ENCODE measurements around the gene ACTA1.

DNA sequence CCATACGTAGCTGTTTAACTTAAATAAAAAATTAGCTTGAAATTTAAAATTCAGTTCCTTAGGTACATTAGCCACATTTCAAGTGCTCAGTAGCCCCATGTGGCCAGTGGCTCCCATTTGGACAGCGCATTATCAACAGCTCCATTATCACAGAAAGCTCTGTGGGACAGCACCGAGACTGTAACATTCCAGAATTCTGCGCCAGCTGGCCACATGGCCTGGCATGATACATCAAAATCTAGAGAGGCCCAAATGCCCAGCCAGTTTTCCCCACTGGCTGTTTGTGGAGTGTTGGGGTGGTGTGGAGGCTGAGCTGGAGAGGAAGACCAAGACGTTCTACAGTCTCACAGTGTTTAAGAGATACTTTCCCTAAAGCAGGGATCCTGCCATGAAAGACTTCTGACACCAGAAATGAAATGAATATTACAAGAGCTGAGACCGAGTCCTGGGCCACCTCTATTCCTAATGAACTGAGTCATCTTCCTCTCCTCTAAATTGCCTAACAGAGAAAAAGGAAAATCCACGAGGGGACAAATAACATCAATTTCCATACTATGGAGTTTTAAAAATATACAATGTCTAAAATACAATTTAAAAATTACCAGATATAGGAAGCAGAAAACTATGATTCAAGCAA is 27.3 kb upstream of the ACTA1 start:
- TF ChIP-seq, protein P1, sequence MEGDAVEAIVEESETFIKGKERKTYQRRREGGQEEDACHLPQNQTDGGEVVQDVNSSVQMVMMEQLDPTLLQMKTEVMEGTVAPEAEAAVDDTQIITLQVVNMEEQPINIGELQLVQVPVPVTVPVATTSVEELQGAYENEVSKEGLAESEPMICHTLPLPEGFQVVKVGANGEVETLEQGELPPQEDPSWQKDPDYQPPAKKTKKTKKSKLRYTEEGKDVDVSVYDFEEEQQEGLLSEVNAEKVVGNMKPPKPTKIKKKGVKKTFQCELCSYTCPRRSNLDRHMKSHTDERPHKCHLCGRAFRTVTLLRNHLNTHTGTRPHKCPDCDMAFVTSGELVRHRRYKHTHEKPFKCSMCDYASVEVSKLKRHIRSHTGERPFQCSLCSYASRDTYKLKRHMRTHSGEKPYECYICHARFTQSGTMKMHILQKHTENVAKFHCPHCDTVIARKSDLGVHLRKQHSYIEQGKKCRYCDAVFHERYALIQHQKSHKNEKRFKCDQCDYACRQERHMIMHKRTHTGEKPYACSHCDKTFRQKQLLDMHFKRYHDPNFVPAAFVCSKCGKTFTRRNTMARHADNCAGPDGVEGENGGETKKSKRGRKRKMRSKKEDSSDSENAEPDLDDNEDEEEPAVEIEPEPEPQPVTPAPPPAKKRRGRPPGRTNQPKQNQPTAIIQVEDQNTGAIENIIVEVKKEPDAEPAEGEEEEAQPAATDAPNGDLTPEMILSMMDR (conservative IDR thresholded peaks at IDR 0.05; ENCODE audit: low read depth in 2 of 2) = no peak
- TF ChIP-seq EZH2 (IDR thresholded peaks at IDR 0.05; ENCODE audit: low read depth, unreplicated experiment) (no peak), POLR2AphosphoS5 (IDR thresholded peaks at IDR 0.05; ENCODE audit: low read depth) (no peak), EZH2phosphoT487 (IDR thresholded peaks at IDR 0.05; ENCODE audit: unreplicated experiment) (no peak), JUNB (IDR thresholded peaks at IDR 0.05; ENCODE audit: unreplicated experiment) (no peak)
- TF ChIP-seq, protein P2, sequence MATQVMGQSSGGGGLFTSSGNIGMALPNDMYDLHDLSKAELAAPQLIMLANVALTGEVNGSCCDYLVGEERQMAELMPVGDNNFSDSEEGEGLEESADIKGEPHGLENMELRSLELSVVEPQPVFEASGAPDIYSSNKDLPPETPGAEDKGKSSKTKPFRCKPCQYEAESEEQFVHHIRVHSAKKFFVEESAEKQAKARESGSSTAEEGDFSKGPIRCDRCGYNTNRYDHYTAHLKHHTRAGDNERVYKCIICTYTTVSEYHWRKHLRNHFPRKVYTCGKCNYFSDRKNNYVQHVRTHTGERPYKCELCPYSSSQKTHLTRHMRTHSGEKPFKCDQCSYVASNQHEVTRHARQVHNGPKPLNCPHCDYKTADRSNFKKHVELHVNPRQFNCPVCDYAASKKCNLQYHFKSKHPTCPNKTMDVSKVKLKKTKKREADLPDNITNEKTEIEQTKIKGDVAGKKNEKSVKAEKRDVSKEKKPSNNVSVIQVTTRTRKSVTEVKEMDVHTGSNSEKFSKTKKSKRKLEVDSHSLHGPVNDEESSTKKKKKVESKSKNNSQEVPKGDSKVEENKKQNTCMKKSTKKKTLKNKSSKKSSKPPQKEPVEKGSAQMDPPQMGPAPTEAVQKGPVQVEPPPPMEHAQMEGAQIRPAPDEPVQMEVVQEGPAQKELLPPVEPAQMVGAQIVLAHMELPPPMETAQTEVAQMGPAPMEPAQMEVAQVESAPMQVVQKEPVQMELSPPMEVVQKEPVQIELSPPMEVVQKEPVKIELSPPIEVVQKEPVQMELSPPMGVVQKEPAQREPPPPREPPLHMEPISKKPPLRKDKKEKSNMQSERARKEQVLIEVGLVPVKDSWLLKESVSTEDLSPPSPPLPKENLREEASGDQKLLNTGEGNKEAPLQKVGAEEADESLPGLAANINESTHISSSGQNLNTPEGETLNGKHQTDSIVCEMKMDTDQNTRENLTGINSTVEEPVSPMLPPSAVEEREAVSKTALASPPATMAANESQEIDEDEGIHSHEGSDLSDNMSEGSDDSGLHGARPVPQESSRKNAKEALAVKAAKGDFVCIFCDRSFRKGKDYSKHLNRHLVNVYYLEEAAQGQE (IDR thresholded peaks at IDR 0.05; ENCODE audit: unreplicated experiment) = no peak
